K562 (cell line): ENCODE results near the gene TSPAN11.

ENCODE experiments used
- HINFP ChIP-seq: fragments of 450-650 bp; conservative IDR thresholded peaks from 2 replicates; pipeline ENCODE4 v1.6.1; 2016; ENCODE audit warnings: missing genetic modification characterization, low read depth, mild to moderate bottlenecking, control low read depth, missing compliant biosample characterization
- LEF1 ChIP-seq: fragments of 450-650 bp; IDR thresholded peaks from 2 replicates; pipeline ENCODE4 v1.6.1; 2016; ENCODE audit warnings: mild to moderate bottlenecking
- MTA1 ChIP-seq: fragments of 450-650 bp; IDR thresholded peaks from 2 replicates; pipeline ENCODE4 v1.6.1; 2017; ENCODE audit warnings: borderline replicate concordance
- MXI1 ChIP-seq: IDR thresholded peaks from 2 replicates; pipeline ENCODE4 v1.6.1; 2011; ENCODE audit warnings: low read depth, mild to moderate bottlenecking, improper control_type of control experiment, low read length
- TCF7 ChIP-seq: sonication (generic); IDR thresholded peaks from 2 replicates; pipeline ENCODE4 v1.6.1; 2016; ENCODE audit warnings: antibody characterized with exemption, borderline replicate concordance
- XRCC4 ChIP-seq: IDR thresholded peaks from one replicate; pipeline ENCODE4 v1.6.1; 2011; ENCODE audit not compliant: insufficient read depth, insufficient read length; ENCODE audit errors: extremely low read depth
- ZBTB17 ChIP-seq: fragments of 450-650 bp; formaldehyde crosslinking; IDR thresholded peaks from 2 replicates; pipeline ENCODE4 v1.4.0; 2020; ENCODE audit warnings: mild to moderate bottlenecking
- ZNF274 ChIP-seq: IDR thresholded peaks from 2 replicates; pipeline ENCODE4 v1.6.1; 2011; ENCODE audit warnings: low read depth, mild to moderate bottlenecking, low read length, moderate library complexity, borderline replicate concordance
- TF ChIP-seq, protein P1 (sequence below): sonication (generic); formaldehyde crosslinking; IDR thresholded peaks from 2 replicates; pipeline ENCODE4 v1.8.0; 2023; ENCODE audit warnings: mild to moderate bottlenecking, missing genetic modification reagents
- TF ChIP-seq, protein P2 (sequence below): sonication (generic); formaldehyde crosslinking; IDR thresholded peaks from 2 replicates; pipeline ENCODE4 v1.8.1; 2022; ENCODE audit warnings: missing genetic modification reagents

- TF ChIP-seq ZNF274 (no peak), MXI1 (no peak), HINFP (no peak), MTA1 (no peak), ZBTB17 (CRISPR knock-in tag) (no peak), LEF1 (no peak), TCF7 (no peak), XRCC4 (no peak)
- TF ChIP-seq, protein P1, sequence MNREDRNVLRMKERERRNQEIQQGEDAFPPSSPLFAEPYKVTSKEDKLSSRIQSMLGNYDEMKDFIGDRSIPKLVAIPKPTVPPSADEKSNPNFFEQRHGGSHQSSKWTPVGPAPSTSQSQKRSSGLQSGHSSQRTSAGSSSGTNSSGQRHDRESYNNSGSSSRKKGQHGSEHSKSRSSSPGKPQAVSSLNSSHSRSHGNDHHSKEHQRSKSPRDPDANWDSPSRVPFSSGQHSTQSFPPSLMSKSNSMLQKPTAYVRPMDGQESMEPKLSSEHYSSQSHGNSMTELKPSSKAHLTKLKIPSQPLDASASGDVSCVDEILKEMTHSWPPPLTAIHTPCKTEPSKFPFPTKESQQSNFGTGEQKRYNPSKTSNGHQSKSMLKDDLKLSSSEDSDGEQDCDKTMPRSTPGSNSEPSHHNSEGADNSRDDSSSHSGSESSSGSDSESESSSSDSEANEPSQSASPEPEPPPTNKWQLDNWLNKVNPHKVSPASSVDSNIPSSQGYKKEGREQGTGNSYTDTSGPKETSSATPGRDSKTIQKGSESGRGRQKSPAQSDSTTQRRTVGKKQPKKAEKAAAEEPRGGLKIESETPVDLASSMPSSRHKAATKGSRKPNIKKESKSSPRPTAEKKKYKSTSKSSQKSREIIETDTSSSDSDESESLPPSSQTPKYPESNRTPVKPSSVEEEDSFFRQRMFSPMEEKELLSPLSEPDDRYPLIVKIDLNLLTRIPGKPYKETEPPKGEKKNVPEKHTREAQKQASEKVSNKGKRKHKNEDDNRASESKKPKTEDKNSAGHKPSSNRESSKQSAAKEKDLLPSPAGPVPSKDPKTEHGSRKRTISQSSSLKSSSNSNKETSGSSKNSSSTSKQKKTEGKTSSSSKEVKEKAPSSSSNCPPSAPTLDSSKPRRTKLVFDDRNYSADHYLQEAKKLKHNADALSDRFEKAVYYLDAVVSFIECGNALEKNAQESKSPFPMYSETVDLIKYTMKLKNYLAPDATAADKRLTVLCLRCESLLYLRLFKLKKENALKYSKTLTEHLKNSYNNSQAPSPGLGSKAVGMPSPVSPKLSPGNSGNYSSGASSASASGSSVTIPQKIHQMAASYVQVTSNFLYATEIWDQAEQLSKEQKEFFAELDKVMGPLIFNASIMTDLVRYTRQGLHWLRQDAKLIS (CRISPR knock-in tag), result no peak
- TF ChIP-seq, protein P2, sequence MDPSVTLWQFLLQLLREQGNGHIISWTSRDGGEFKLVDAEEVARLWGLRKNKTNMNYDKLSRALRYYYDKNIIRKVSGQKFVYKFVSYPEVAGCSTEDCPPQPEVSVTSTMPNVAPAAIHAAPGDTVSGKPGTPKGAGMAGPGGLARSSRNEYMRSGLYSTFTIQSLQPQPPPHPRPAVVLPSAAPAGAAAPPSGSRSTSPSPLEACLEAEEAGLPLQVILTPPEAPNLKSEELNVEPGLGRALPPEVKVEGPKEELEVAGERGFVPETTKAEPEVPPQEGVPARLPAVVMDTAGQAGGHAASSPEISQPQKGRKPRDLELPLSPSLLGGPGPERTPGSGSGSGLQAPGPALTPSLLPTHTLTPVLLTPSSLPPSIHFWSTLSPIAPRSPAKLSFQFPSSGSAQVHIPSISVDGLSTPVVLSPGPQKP (CRISPR knock-in tag), result no peak
Measured at GRCh38 chr12:30953257-30953656, 26.7 kb downstream of the TSPAN11 start.
